GM12865 (cell line): ENCODE data around the gene LSM7.

Source experiments
- DNase-seq: peaks from one replicate; pipeline ENCODE4 v3.0.0; 2010; ENCODE audit warnings: low read depth
- H3K4me3 ChIP-seq: 2 replicates; pipeline ENCODE4 v1.5.1; 2011; ENCODE audit warnings: mild to moderate bottlenecking, low read depth, low read length, control low read depth
- CTCF ChIP-seq: IDR thresholded peaks from 2 replicates; pipeline ENCODE4 v1.5.1; 2011; ENCODE audit warnings: low read length, control low read depth, low read depth, inconsistent platforms; ENCODE audit not compliant: insufficient read depth; ENCODE audit errors: missing control alignments

Gene LSM7

GRCh38 chr19:2359992-2360685 lies 31.8 kb upstream of the LSM7 start, which contains the start of gene TMPRSS9:
TSS of gene TMPRSS9 (plus strand) at chr19:2360265. CDS start at chr19:2389786, 29,521 bp downstream.
- DNase-seq, result no peak
- TF ChIP-seq CTCF, result no peak
- no peak within 1 kb of the TSS for H3K4me3 ChIP-seq

- no peak overlapping the region for H3K4me3 ChIP-seq
- TF ChIP-seq CTCF, result no peak
- DNase-seq, result no peak
These were observed 30.3 kb upstream of the LSM7 start for GRCh38 chr19:2358548-2359173.

DNA sequence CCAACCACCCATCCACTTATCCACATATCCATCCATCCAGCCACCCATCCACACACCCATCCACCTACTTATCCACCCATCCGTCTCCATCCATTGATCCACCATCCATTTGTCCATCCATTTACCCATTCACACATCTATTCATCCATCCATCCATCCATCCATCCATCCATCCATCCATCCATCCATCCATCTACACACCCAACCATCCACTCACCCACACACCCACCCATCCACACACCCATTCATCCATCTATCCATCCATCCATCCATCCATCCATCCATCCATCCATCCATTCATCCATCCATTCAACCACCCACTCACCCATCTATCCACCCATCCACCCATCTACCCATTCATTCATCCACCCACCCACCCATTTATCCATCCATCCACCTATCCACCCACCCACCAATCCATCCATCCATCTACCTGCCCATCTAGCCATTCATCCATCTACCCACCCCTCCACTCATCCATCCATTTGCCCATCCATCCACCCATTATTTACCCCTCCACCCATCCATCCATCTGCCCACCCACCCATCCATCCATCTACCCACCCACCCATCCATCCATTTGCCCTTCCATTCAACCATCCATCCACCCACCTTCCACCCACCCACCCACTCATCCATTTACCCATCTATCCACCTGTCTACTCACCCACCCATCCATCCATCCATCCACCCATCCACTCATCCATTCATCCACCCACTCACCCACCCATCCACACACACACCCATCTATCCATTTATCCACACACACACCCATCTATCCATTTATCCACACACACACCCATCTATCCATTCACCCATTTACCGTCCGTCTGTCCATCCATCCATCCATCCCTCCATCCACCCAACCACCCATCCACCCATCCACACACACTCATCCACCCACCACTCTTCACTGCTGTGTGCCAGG lies 29.2 kb upstream of the LSM7 start:
- DNase-seq, result no peak
- no peak for TF ChIP-seq CTCF
- H3K4me3 ChIP-seq, result no peak overlapping the region

DNA sequence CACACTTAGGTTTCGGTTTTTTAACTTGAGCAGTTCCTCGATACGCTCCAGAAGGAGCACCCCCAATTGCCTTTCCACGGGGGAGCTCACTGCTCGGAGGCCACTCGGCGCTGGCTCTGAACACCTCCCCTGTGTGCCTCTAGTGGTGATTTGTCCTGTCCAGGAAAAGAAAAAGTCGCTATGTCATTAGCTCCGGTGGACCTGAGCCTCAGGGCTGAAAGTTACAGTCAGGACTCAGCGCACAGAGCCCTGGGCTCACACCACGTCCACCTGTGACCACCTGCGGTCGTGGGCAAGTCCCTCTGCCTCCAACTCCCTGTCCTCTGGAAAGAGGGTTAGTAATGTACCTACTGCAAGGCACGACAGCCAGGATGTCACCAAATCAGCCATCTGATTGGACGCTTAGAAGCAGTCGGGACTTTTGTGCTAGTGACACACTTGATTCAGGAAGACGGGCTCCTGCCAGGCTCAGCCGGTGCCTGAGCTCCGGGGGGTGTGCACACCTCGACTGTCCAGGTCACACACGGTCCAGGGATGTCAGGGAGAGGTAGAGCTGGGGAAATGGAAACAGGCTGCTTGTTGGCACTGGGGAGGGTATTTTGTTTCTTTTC lies 27.8 kb upstream of the LSM7 start:
- TF ChIP-seq CTCF, result no peak
- no peak overlapping the region for H3K4me3 ChIP-seq
- no peak for DNase-seq

GRCh38 chr19:2355168-2356035 lies 27.0 kb upstream of the LSM7 start:
- no peak overlapping the region for H3K4me3 ChIP-seq
- no peak for DNase-seq
- TF ChIP-seq CTCF, result no peak

DNA sequence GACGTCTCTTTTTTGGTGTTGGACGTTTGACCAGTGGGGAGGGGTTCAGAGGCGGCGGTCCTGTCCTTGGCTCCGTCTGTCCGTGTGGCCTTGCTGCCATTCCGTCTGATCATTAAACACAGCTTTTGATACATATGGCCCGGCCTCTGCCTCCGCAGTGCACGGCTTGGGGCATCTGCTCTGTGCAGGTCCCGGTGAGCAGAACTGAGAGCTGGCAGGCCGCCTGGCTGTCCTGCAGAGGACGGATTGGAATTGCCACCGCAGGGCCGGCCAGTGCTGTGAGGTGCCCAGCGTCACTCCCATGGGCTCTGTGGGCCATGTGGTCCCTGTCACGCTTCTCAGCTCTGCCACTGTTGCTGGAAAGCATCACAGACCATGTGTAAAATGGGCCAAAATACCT lies 26.3 kb upstream of the LSM7 start:
- no peak for DNase-seq
- no peak overlapping the region for H3K4me3 ChIP-seq
- TF ChIP-seq CTCF, result no peak
